Vagina (tissue), 2 donors: ENCODE results near the gene MEI1. TPM values are rescaled to one million over a fixed set of nuclear protein-coding genes. Genes with fewer than 3 reads are reported as not detected.
"Not testable (repeated sequence)": the region's sequence is repeated elsewhere in the genome, so short reads cannot be mapped to it uniquely, and the experiment has no call there.

ENCODE experiments used
- DNase-seq, 2 donors: peaks; one replicate each; pipeline ENCODE4 v3.0.0-alpha.2; 2017; ENCODE audit errors: extremely low spot score in 2 of 2
- H3K27ac ChIP-seq: fragments of 200-600 bp; sonication (generic); one replicate; pipeline ENCODE4 v1.5.1; 2019
- H3K27me3 ChIP-seq: fragments of 200-600 bp; sonication (generic); one replicate; pipeline ENCODE4 v1.5.1; 2019
- H3K36me3 ChIP-seq, 2 donors: fragments of 200-600 bp; sonication (generic); one replicate each; pipeline ENCODE4 v1.5.1; 2017 to 2019
- H3K4me1 ChIP-seq: fragments of 200-600 bp; sonication (generic); one replicate; pipeline ENCODE4 v1.5.1; 2019
- H3K4me3 ChIP-seq, 2 donors: fragments of 200-600 bp; sonication (generic); 1 replicate in 1 of 2; 2 replicates in 1 of 2; pipeline ENCODE4 v1.5.1; 2016 to 2019
- H3K9me3 ChIP-seq: fragments of 200-600 bp; sonication (generic); one replicate; pipeline ENCODE4 v1.5.1; 2019
- POLR2A ChIP-seq, 2 donors: fragments of 450-650 bp; IDR thresholded peaks; one replicate each; pipeline ENCODE4 v1.6.1; 2017; ENCODE audit warnings: antibody characterized with exemption in 2 of 2, mild to moderate bottlenecking in 2 of 2, moderate library complexity in 2 of 2
- POLR2AphosphoS5 ChIP-seq, 2 donors: sonication (generic); formaldehyde crosslinking; IDR thresholded peaks; one replicate each; pipeline ENCODE4 v1.9.0; 2017; ENCODE audit warnings: antibody characterized with exemption in 2 of 2, mild to moderate bottlenecking in 2 of 2, low read depth in 1 of 2; ENCODE audit not compliant: insufficient read depth in 1 of 2
- intact Hi-C: fragments of 100-400 bp; cut with DNase I; formaldehyde crosslinking; loops from one replicate; pipeline ENCODE4 v1.15.1; 2023
- total RNA-seq: library from RNA; depleted of rRNA; stranded (reverse); fragments of >200 nt; gene quantifications from one replicate; pipeline ENCODE4 v1.2.3, GENCODE V29; 2016
- TF ChIP-seq, protein P1 (sequence below), 3 experiments: fragments of 450-650 bp in 2 of 3; fragments of 200-600 bp in 1 of 3; sonication (generic) in 1 of 3; IDR thresholded peaks; one replicate each; pipeline ENCODE4 v1.5.1; 2017 to 2019; ENCODE audit warnings: antibody characterized with exemption in 3 of 3, mild to moderate bottlenecking in 2 of 3, moderate library complexity in 2 of 3

Gene MEI1
- total RNA-seq, 1 donor from 2014 or later, result 6.4 TPM

DNA sequence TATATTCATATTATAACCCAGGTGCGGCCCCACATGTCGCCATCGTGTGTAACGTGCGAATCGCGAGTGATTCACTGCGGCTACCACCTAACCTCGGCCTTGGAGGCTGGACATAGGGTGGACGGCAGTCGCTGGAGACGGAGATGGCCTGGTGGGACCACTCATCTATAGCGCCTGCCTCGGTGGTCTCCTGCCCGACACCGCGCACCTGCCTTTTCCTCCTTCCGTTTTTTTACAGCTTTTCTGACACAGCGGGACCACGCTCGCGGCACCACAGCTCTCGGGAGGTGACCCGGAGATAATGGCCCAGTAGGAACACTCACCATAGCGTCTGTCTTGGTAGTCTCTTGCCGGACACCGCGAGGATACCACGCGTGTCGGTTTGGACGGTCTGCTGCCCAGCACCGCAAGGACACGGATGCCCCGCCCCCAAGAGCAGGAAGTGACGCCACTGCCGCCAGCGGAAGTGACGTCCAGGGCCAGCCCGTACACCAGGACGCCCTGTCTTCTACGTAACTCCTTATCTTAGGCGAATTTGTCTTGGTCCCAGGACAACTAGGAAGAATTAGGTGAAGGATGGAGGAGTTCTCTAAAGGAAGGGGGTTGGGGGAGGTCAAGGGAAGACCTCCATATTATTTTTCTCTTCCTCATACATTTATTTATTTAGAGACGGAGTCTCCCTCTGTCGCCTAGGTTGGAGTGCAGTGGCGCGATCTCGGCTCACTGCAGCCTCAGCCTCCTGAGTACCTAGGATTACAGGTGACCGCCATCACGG, 17.1 kb upstream of the MEI1 start:
- peak overlapping the region; percentile 56 to 59 for H3K4me3 ChIP-seq
- no peaks in the 10 kb centered on the region for H3K27me3 ChIP-seq
- intact Hi-C loops, result no loop called here
- no peaks in the 10 kb centered on the region for H3K9me3 ChIP-seq
- peaks cover 0 to 34% of the 10 kb centered on the region in 2 donors for H3K36me3 ChIP-seq
- peak in 1 of 2 donors; percentile 79 for TF ChIP-seq POLR2A (IDR thresholded peaks at IDR 0.05)
- peak; percentile 88 to 96 for TF ChIP-seq POLR2AphosphoS5 (IDR thresholded peaks at IDR 0.05; ENCODE audit: insufficient read depth in 1 of 2, low read depth in 1 of 2)
- TF ChIP-seq, protein P1, sequence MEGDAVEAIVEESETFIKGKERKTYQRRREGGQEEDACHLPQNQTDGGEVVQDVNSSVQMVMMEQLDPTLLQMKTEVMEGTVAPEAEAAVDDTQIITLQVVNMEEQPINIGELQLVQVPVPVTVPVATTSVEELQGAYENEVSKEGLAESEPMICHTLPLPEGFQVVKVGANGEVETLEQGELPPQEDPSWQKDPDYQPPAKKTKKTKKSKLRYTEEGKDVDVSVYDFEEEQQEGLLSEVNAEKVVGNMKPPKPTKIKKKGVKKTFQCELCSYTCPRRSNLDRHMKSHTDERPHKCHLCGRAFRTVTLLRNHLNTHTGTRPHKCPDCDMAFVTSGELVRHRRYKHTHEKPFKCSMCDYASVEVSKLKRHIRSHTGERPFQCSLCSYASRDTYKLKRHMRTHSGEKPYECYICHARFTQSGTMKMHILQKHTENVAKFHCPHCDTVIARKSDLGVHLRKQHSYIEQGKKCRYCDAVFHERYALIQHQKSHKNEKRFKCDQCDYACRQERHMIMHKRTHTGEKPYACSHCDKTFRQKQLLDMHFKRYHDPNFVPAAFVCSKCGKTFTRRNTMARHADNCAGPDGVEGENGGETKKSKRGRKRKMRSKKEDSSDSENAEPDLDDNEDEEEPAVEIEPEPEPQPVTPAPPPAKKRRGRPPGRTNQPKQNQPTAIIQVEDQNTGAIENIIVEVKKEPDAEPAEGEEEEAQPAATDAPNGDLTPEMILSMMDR (IDR thresholded peaks at IDR 0.05), result no peak
- peaks cover 36% of the 10 kb centered on the region for H3K4me1 ChIP-seq
- H3K27ac ChIP-seq, result peak overlapping the region; percentile 86
- DNase-seq, result peak in 1 of 2 donors; percentile 89

- Histone ChIP-seq H3K27me3 (no peaks in the 10 kb centered on the region), H3K27ac (peak overlapping the region; percentile 86), H3K4me1 (peaks cover 45% of the 10 kb centered on the region), H3K9me3 (no peaks in the 10 kb centered on the region), H3K4me3 (peak overlapping the region; percentile 56 to 59), H3K36me3 (peaks cover 0 to 25% of the 10 kb centered on the region in 2 donors)
- TF ChIP-seq, protein P1 (IDR thresholded peaks at IDR 0.05), result no peak
- TF ChIP-seq POLR2AphosphoS5 (IDR thresholded peaks at IDR 0.05; ENCODE audit: insufficient read depth in 1 of 2, low read depth in 1 of 2), result no peak
- DNase-seq, result no peak
- intact Hi-C loops, result no loop called here
Measured at GRCh38 chr22:41683052-41683451, 16.3 kb upstream of the MEI1 start.

DNA sequence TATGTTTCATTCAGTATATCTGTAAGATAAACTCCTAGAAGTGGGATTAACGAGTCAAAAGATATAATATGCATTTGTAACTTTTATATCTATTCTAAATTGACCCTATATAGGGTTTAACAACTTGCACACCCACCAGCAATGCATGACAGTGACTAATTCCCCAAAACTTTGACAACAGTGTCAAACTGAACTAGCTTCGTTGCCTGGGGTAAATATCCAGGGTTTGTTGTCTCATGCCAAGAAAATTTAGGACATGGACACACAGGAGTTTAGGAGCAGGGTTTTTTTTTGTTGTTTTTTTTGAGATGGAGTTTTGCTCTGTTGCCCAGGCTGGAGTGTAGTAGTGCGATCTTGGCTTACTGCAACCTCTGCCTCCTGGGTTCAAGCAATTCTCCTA, 15.7 kb upstream of the MEI1 start:
- Histone ChIP-seq H3K9me3 (no peaks in the 10 kb centered on the region), H3K4me3 (no peak overlapping the region), H3K36me3 (peaks cover 0 to 20% of the 10 kb centered on the region in 2 donors), H3K27ac (no peak overlapping the region), H3K27me3 (no peaks in the 10 kb centered on the region), H3K4me1 (peaks cover 46% of the 10 kb centered on the region)
- TF ChIP-seq POLR2AphosphoS5 (IDR thresholded peaks at IDR 0.05; ENCODE audit: insufficient read depth in 1 of 2, low read depth in 1 of 2) (no peak), POLR2A (IDR thresholded peaks at IDR 0.05) (no peak)
- TF ChIP-seq, protein P1 (IDR thresholded peaks at IDR 0.05), result no peak
- no peak for DNase-seq
- intact Hi-C loops, result no loop called here

DNA sequence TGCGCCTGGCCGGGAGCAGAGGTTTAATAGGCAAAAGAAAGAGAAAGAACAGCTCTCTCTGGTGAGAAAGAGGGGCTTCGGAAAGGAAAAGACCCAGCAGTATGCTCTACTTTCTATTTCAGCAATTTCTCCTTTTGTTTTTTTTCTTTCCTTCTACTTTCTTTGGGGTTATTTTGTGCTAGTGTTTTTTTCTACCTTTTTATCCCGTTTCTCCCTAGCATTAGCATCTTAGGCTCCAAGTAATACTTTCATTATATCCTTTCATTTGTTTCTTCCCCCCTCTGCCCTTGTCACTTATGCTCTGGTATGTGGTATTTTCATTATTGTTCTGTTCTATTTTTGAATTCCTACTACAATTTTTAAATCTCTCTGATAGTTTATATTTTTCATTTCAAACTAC, 15.1 kb upstream of the MEI1 start:
- H3K27ac ChIP-seq, result no peak overlapping the region
- H3K27me3 ChIP-seq, result no peaks in the 10 kb centered on the region
- no peak for DNase-seq
- intact Hi-C loops, result no loop called here
- H3K36me3 ChIP-seq, result peaks cover 0 to 15% of the 10 kb centered on the region in 2 donors
- no peak for TF ChIP-seq POLR2A (IDR thresholded peaks at IDR 0.05)
- no peak for TF ChIP-seq POLR2AphosphoS5 (IDR thresholded peaks at IDR 0.05; ENCODE audit: insufficient read depth in 1 of 2, low read depth in 1 of 2)
- TF ChIP-seq, protein P1 (IDR thresholded peaks at IDR 0.05), result no peak
- H3K9me3 ChIP-seq, result no peaks in the 10 kb centered on the region
- no peak overlapping the region for H3K4me3 ChIP-seq
- H3K4me1 ChIP-seq, result peaks cover 50% of the 10 kb centered on the region

DNA sequence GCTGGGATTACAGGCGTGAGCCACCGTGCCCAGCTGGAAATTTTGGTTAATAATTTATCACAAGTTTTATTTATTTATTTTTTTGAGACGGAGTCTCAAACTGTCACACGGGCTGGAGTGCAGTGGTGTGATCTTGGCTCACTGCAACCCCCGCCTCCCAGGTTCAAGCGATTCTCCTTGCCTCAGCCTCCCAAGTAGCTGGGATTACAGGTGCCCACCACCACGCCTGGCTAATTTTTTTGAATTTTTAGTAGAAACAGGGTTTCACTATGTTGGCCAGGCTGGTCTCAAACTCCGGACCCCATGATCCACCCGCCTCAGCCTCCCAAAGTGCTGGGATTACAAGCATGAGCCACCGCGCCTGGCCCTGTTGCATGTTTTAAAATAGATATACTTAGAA, 12.4 kb upstream of the MEI1 start:
- DNase-seq, H3K27ac ChIP-seq, H3K4me3 ChIP-seq, H3K27me3 ChIP-seq, intact Hi-C loops, H3K36me3 ChIP-seq, H3K9me3 ChIP-seq: not testable (repeated sequence)
- peaks cover 43% of the 10 kb centered on the region for H3K4me1 ChIP-seq
